NB4 (cell line): ENCODE data around the gene KIF12.
"Not testable (repeated sequence)": the region's sequence is repeated elsewhere in the genome, so short reads cannot be mapped to it uniquely, and the experiment has no call there.

ENCODE experiments used
- DNase-seq: peaks from one replicate; pipeline ENCODE4 v3.0.0; 2010; ENCODE audit warnings: low read depth
- H3K4me3 ChIP-seq: one replicate; pipeline ENCODE4 v1.5.1; 2011; ENCODE audit warnings: mild to moderate bottlenecking, low read depth, low read length, moderate library complexity
- CTCF ChIP-seq: IDR thresholded peaks from one replicate; pipeline ENCODE4 v1.5.1; 2012; ENCODE audit warnings: low read depth, low read length
- MAX ChIP-seq: IDR thresholded peaks from 2 replicates; pipeline ENCODE4 v1.6.1; 2011; ENCODE audit warnings: low read depth, low read length
- MYC ChIP-seq: IDR thresholded peaks from 2 replicates; pipeline ENCODE4 v1.6.1; 2011; ENCODE audit warnings: low read depth, low read length
- POLR2A ChIP-seq: IDR thresholded peaks from 2 replicates; pipeline ENCODE4 v1.6.1; 2011; ENCODE audit warnings: mild to moderate bottlenecking; ENCODE audit not compliant: insufficient read length; ENCODE audit errors: extremely low read depth

KIF12 gene

GRCh38 chr9:114131808-114132549 is 32.9 kb upstream of the KIF12 start:
- TF ChIP-seq MYC (no peak), CTCF (no peak), MAX (no peak), POLR2A (no peak)
- no peak overlapping the region for H3K4me3 ChIP-seq
- no peak for DNase-seq

GRCh38 chr9:114130624-114131277 is 31.7 kb upstream of the KIF12 start:
- TF ChIP-seq MYC, result no peak
- no peak for TF ChIP-seq MAX
- no peak for TF ChIP-seq CTCF
- no peak for TF ChIP-seq POLR2A

GRCh38 chr9:114130141-114130540 is 31.0 kb upstream of the KIF12 start:
- no peak for TF ChIP-seq MAX
- no peak for TF ChIP-seq MYC
- no peak for TF ChIP-seq POLR2A
- TF ChIP-seq CTCF, result no peak
- no peak for DNase-seq
- no peak overlapping the region for H3K4me3 ChIP-seq

More at GRCh38 chr9:114130624-114131277, 31.7 kb upstream of the KIF12 start:
- no peak for DNase-seq
- no peak overlapping the region for H3K4me3 ChIP-seq

GRCh38 chr9:114128759-114129158 is 29.7 kb upstream of the KIF12 start:
- H3K4me3 ChIP-seq, DNase-seq: not testable (repeated sequence)

- TF ChIP-seq MYC (no peak), CTCF (no peak), MAX (no peak), POLR2A (no peak)
- no peak for DNase-seq
- H3K4me3 ChIP-seq, result no peak overlapping the region
These were observed 27.4 kb upstream of the KIF12 start for GRCh38 chr9:114126247-114127060.

- no peak for TF ChIP-seq MYC
- no peak for TF ChIP-seq MAX
- TF ChIP-seq CTCF, result no peak
- TF ChIP-seq POLR2A, result no peak
- no peak for DNase-seq
These were observed 26.5 kb upstream of the KIF12 start for GRCh38 chr9:114125476-114126013.

More at GRCh38 chr9:114125476-114126013, 26.5 kb upstream of the KIF12 start:
- no peak overlapping the region for H3K4me3 ChIP-seq
